GM08714 (cell line): ENCODE measurements around the gene TEX22.

Experiments
- H3K4me3 ChIP-seq: fragments of 200-500 bp; sonication (Bioruptor generic); 2 replicates; pipeline ENCODE4 v1.5.1; 2014; ENCODE audit warnings: mild to moderate bottlenecking, low read length, inconsistent platforms
- ZNF274 ChIP-seq: IDR thresholded peaks from 2 replicates; pipeline ENCODE4 v1.6.1; 2012; ENCODE audit warnings: mild to moderate bottlenecking, low read depth, low read length

Gene TEX22

GRCh38 chr14:105385698-105386365 is 12.5 kb upstream of the TEX22 start:
- TF ChIP-seq ZNF274, result no peak
- H3K4me3 ChIP-seq, result no peak overlapping the region

- H3K4me3 ChIP-seq, result no peak overlapping the region
- no peak for TF ChIP-seq ZNF274
Observed at GRCh38 chr14:105386581-105387529, 11.5 kb upstream of the TEX22 start.

GRCh38 chr14:105387530-105387922 is 10.8 kb upstream of the TEX22 start:
- no peak overlapping the region for H3K4me3 ChIP-seq
- TF ChIP-seq ZNF274, result no peak

- TF ChIP-seq ZNF274, result no peak
- no peak overlapping the region for H3K4me3 ChIP-seq
Observed at GRCh38 chr14:105388110-105388951, 10.0 kb upstream of the TEX22 start.

GRCh38 chr14:105388976-105389375 is 9.4 kb upstream of the TEX22 start:
- H3K4me3 ChIP-seq, result no peak overlapping the region
- no peak for TF ChIP-seq ZNF274

GRCh38 chr14:105389534-105389933 is 8.8 kb upstream of the TEX22 start:
- no peak for TF ChIP-seq ZNF274
- H3K4me3 ChIP-seq, result no peak overlapping the region

GRCh38 chr14:105389976-105390848 is 8.1 kb upstream of the TEX22 start:
- no peak for TF ChIP-seq ZNF274
- H3K4me3 ChIP-seq, result no peak overlapping the region

- H3K4me3 ChIP-seq, result no peak overlapping the region
- no peak for TF ChIP-seq ZNF274
Observed at GRCh38 chr14:105390849-105391500, 7.4 kb upstream of the TEX22 start.

GRCh38 chr14:105391541-105391940 is 6.8 kb upstream of the TEX22 start:
- H3K4me3 ChIP-seq, result no peak overlapping the region
- no peak for TF ChIP-seq ZNF274

GRCh38 chr14:105392131-105393090 is 5.9 kb upstream of the TEX22 start:
- no peak for TF ChIP-seq ZNF274

GRCh38 chr14:105393151-105393550 is 5.2 kb upstream of the TEX22 start:
- H3K4me3 ChIP-seq, result no peak overlapping the region
- TF ChIP-seq ZNF274, result no peak

More at GRCh38 chr14:105392131-105393090, 5.9 kb upstream of the TEX22 start:
- no peak overlapping the region for H3K4me3 ChIP-seq
